Measurements from ENCODE around the gene HDAC11.

GRCh38 chr3:13542142-13542541 lies 62.0 kb downstream of the HDAC11 start:
- TF ChIP-seq POLR2A (IDR thresholded peaks at IDR 0.05; ENCODE audit: low read depth), result no peak
- TF ChIP-seq CTCF (IDR thresholded peaks at IDR 0.05), result no peak
- TF ChIP-seq EP300 (IDR thresholded peaks at IDR 0.05), result no peak
- no peak for TF ChIP-seq POLR2AphosphoS5 (IDR thresholded peaks at IDR 0.05)
